SK-N-SH (cell line): ENCODE results near the gene DHX15. TPM values are rescaled to one million over a fixed set of nuclear protein-coding genes. Genes with fewer than 3 reads are reported as not detected.

Source experiments
- CTCF ChIA-PET: fragments of 300-600, 350-600 bp; formaldehyde crosslinking; extraction: SDS; loops from one replicate; lab custom pipeline; 2021; lab: Yijun Ruan, JAX
- POLR2A ChIA-PET: fragments of 350-600 bp; sonication (Branson Sonifier 250); formaldehyde crosslinking; extraction: SDS; loops from one replicate; lab custom pipeline; 2020; ENCODE audit warnings: antibody characterized with exemption, inconsistent platforms; lab: Yijun Ruan, JAX
- DNase-seq: peaks from one replicate; pipeline ENCODE4 v3.0.0; 2012
- H2AFZ ChIP-seq: fragments of 200-600 bp; sonication (generic); 2 replicates; pipeline ENCODE4 v1.8.1; 2016; ENCODE audit warnings: antibody characterized with exemption, mild to moderate bottlenecking, low read depth
- H3F3A ChIP-seq: fragments of 200-600 bp; sonication (generic); replicated peaks from 2 replicates; pipeline ENCODE3; 2016; ENCODE audit warnings: antibody characterized with exemption, mild to moderate bottlenecking; ENCODE audit not compliant: insufficient read depth
- H3K27ac ChIP-seq, 2 experiments: fragments of 200-500 bp in 1 of 2; fragments of 200-600 bp in 1 of 2; sonication (Bioruptor generic) in 1 of 2; sonication (generic), shearing (Covaris generic) in 1 of 2; 2 replicates each; pipeline versions ENCODE4 v1.5.1 to v1.6.1; 2014 to 2016; ENCODE audit warnings: low read depth in 2 of 2, inconsistent platforms in 1 of 2, low read length in 1 of 2, mild to moderate bottlenecking in 1 of 2, mixed read lengths in 1 of 2
- H3K27me3 ChIP-seq: fragments of 200-600 bp; sonication (generic), shearing (Covaris generic); 2 replicates; pipeline ENCODE4 v1.6.1; 2016; ENCODE audit warnings: mixed run types; ENCODE audit not compliant: insufficient read depth
- H3K36me3 ChIP-seq, 2 experiments: fragments of 200-500 bp in 1 of 2; fragments of 200-600 bp in 1 of 2; sonication (Bioruptor generic) in 1 of 2; sonication (generic) in 1 of 2; replicated peaks in 1 of 2; 2 replicates each; pipeline versions ENCODE3 to v1.5.1; 2014 to 2016; ENCODE audit warnings: low read length in 1 of 2, mild to moderate bottlenecking in 1 of 2; ENCODE audit not compliant: insufficient read depth in 2 of 2, control insufficient read depth in 1 of 2
- H3K4me1 ChIP-seq, 2 experiments: fragments of 200-500 bp in 1 of 2; fragments of 200-600 bp in 1 of 2; sonication (Bioruptor generic) in 1 of 2; sonication (generic), shearing (Covaris generic) in 1 of 2; 2 replicates each; pipeline versions ENCODE4 v1.5.1 to v1.6.1; 2014 to 2016; ENCODE audit warnings: low read depth in 1 of 2, low read length in 1 of 2, mixed run types in 1 of 2; ENCODE audit not compliant: insufficient read depth in 2 of 2, control insufficient read depth in 1 of 2
- H3K4me2 ChIP-seq: fragments of 200-600 bp; sonication (generic), shearing (Covaris generic); 2 replicates; pipeline ENCODE4 v1.6.1; 2017; ENCODE audit warnings: mixed run types
- H3K4me3 ChIP-seq, 2 experiments: fragments of 200-500 bp in 1 of 2; fragments of 200-600 bp in 1 of 2; sonication (Bioruptor generic) in 1 of 2; sonication (generic), shearing (Covaris generic) in 1 of 2; 2 replicates each; pipeline versions ENCODE4 v1.5.1 to v1.8.1; 2014 to 2016; ENCODE audit warnings: low read depth in 2 of 2, inconsistent platforms in 1 of 2, low read length in 1 of 2, mild to moderate bottlenecking in 1 of 2, mixed read lengths in 1 of 2, moderate library complexity in 1 of 2
- H3K79me2 ChIP-seq: fragments of 200-600 bp; sonication (generic); 2 replicates; pipeline ENCODE4 v1.8.1; 2017; ENCODE audit warnings: mild to moderate bottlenecking; ENCODE audit not compliant: insufficient read depth
- H3K9ac ChIP-seq: fragments of 200-600 bp; sonication (generic); 2 replicates; pipeline ENCODE4 v1.6.1; 2017; ENCODE audit warnings: mixed run types
- H3K9me2 ChIP-seq: fragments of 200-600 bp; sonication (generic); 2 replicates; pipeline ENCODE4 v1.6.1; 2017; ENCODE audit warnings: mixed run types
- H3K9me3 ChIP-seq: fragments of 200-600 bp; sonication (generic); 2 replicates; pipeline ENCODE4 v1.6.1; 2017; ENCODE audit warnings: mixed run types, mild to moderate bottlenecking, moderate library complexity
- H4K20me1 ChIP-seq: fragments of 200-600 bp; sonication (generic); 2 replicates; pipeline ENCODE4 v1.6.1; 2017; ENCODE audit warnings: mild to moderate bottlenecking, mixed run types; ENCODE audit not compliant: insufficient read depth
- CHD2 ChIP-seq: fragments of 150-350 bp; IDR thresholded peaks from 2 replicates; pipeline ENCODE4 v1.6.1; 2018; ENCODE audit warnings: low read length; ENCODE audit not compliant: partially characterized antibody
- FOXJ3 ChIP-seq: sonication (generic); formaldehyde crosslinking; IDR thresholded peaks from 2 replicates; pipeline ENCODE4 v1.5.1; 2020; ENCODE audit warnings: mild to moderate bottlenecking, missing genetic modification reagents
- GABPA ChIP-seq: IDR thresholded peaks from 2 replicates; pipeline ENCODE4 v1.4.0; 2012; ENCODE audit warnings: low read depth, mild to moderate bottlenecking
- IRF3 ChIP-seq: fragments of 150-350 bp; IDR thresholded peaks from 2 replicates; pipeline ENCODE4 v1.6.1; 2016; ENCODE audit warnings: mild to moderate bottlenecking, low read depth, low read length
- JUND ChIP-seq: IDR thresholded peaks from 2 replicates; pipeline ENCODE4 v1.4.0; 2012
- MAX ChIP-seq: IDR thresholded peaks from 2 replicates; pipeline ENCODE4 v1.4.0; 2012; ENCODE audit warnings: low read depth
- NFIC ChIP-seq: IDR thresholded peaks from 2 replicates; pipeline ENCODE4 v1.4.0; 2012; ENCODE audit warnings: borderline replicate concordance
- NRF1 ChIP-seq: IDR thresholded peaks from 2 replicates; pipeline ENCODE4 v1.6.1; 2012; ENCODE audit warnings: low read depth, mild to moderate bottlenecking, low read length
- POLR2AphosphoS5 ChIP-seq: IDR thresholded peaks from 2 replicates; pipeline ENCODE4 v1.6.1; 2012; ENCODE audit warnings: low read depth, low read length
- RAD21 ChIP-seq: IDR thresholded peaks from 2 replicates; pipeline ENCODE4 v1.6.1; 2012; ENCODE audit warnings: mild to moderate bottlenecking, low read length
- RCOR1 ChIP-seq: fragments of 150-350 bp; IDR thresholded peaks from 2 replicates; pipeline ENCODE4 v1.6.1; 2017; ENCODE audit warnings: antibody characterized with exemption, low read length
- RFX5 ChIP-seq: IDR thresholded peaks from 2 replicates; pipeline ENCODE4 v1.6.1; 2012; ENCODE audit warnings: mild to moderate bottlenecking, improper control_type of control experiment, low read length
- TAF1 ChIP-seq: IDR thresholded peaks from 2 replicates; pipeline ENCODE4 v1.6.1; 2012; ENCODE audit warnings: low read depth, mild to moderate bottlenecking, low read length, moderate library complexity, borderline replicate concordance
- TCF12 ChIP-seq: IDR thresholded peaks from 2 replicates; pipeline ENCODE4 v1.4.0; 2012
- TEAD4 ChIP-seq: IDR thresholded peaks from 2 replicates; pipeline ENCODE4 v1.4.0; 2012; ENCODE audit warnings: mild to moderate bottlenecking, borderline replicate concordance; ENCODE audit not compliant: insufficient read depth
- USF1 ChIP-seq: IDR thresholded peaks from 2 replicates; pipeline ENCODE4 v1.4.0; 2012; ENCODE audit warnings: low read depth, borderline replicate concordance
- WGBS: methylation state at CpG from one replicate; pipeline ENCODE4 v1.1.6; 2017; ENCODE audit warnings: low lambda C conversion rate; 5-methylcytosine and 5-hydroxymethylcytosine counted together
- polyA plus RNA-seq, 3 experiments: library from polyadenylated mRNA; depleted of rRNA; stranded (reverse); fragments of >200 nt; gene quantifications; 2 replicates each; pipeline ENCODE4 v1.2.3, GENCODE V29; 2012
- TF ChIP-seq, protein P1 (sequence below): IDR thresholded peaks from 2 replicates; pipeline ENCODE4; 2012

The DHX15 gene
- polyA plus RNA-seq, 1 of the 3 experiments (the other 2 are of a cell fraction): 63.3 TPM

GRCh38 chr4:24529555-24529954 lies 54.8 kb downstream of the DHX15 start:
- TF ChIP-seq USF1 (no peak), RFX5 (no peak), TCF12 (no peak), GABPA (no peak), NRF1 (no peak), RAD21 (no peak), FOXJ3 (no peak), TEAD4 (no peak), TAF1 (no peak), JUND (no peak), IRF3 (no peak), NFIC (no peak)
- TF ChIP-seq, protein P1, sequence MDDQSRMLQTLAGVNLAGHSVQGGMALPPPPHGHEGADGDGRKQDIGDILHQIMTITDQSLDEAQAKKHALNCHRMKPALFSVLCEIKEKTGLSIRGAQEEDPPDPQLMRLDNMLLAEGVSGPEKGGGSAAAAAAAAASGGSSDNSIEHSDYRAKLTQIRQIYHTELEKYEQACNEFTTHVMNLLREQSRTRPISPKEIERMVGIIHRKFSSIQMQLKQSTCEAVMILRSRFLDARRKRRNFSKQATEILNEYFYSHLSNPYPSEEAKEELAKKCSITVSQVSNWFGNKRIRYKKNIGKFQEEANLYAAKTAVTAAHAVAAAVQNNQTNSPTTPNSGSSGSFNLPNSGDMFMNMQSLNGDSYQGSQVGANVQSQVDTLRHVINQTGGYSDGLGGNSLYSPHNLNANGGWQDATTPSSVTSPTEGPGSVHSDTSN: no peak
- TF ChIP-seq, all 33 proteins: peak for 0
- H3K36me3 ChIP-seq: peaks cover 79 to 89% of the 10 kb centered on the region in 2 experiments
- H3K9me3 ChIP-seq: no peaks in the 10 kb centered on the region
- no peaks in the 10 kb centered on the region for H3K9me2 ChIP-seq
- no peak overlapping the region for H3K9ac ChIP-seq
- H3K27me3 ChIP-seq: no peaks in the 10 kb centered on the region
- 87% methylated on average over 2 of the region's 2 CpGs for WGBS
- H3K27ac ChIP-seq: no peak overlapping the region
- no peaks in the 10 kb centered on the region; a peak in 1 of 4 replicates for H3K4me1 ChIP-seq
- H2AFZ ChIP-seq: no peak overlapping the region
- H3K4me3 ChIP-seq: no peak overlapping the region
- peaks cover 9% of the 10 kb centered on the region; the same call in 1 of the 2 replicates for H4K20me1 ChIP-seq
- POLR2A ChIA-PET: no interaction called here
- peaks cover 12% of the 10 kb centered on the region for H3F3A ChIP-seq
- DNase-seq: no peak
- H3K4me2 ChIP-seq: no peak overlapping the region
- peaks cover 60% of the 10 kb centered on the region for H3K79me2 ChIP-seq
- CTCF ChIA-PET: no interaction called here

DNA sequence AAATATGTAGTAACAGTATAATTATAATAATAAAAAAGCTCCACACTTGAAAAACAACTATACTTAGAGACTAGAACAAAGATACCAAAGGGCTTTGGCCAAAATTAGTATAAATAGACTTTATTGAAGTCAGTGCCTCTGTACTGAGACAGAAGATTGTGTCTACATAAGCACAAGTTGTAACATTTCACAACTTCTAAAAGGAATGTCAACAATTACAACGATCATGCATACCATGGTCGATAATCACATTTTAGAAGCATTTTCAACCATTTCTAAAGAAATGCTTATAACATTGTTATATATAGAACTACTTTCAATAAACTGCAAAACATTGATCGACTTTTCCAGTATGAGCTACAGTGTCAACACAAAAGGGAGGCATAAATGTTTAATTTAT lies 57.0 kb downstream of the DHX15 start:
- H4K20me1 ChIP-seq: no peaks in the 10 kb centered on the region; the same call in 1 of the 2 replicates
- ChIA-PET CTCF (interaction anchor here (0.8 to 3.3 kb wide), 3 partner anchors 12 to 24 kb away, joined by 3 to 11 read pairs (median 7); no protein-coding TSS in a partner anchor), POLR2A (no interaction called here)
- no peaks in the 10 kb centered on the region for H3K9me2 ChIP-seq
- no peaks in the 10 kb centered on the region for H3K9me3 ChIP-seq
- H3K4me1 ChIP-seq: no peaks in the 10 kb centered on the region
- TF ChIP-seq NFIC (no peak), MAX (no peak), POLR2AphosphoS5 (no peak), RCOR1 (no peak), CHD2 (no peak)
- no peak overlapping the region for H3K9ac ChIP-seq
- peaks cover 12% of the 10 kb centered on the region for H3F3A ChIP-seq
- peaks cover 74 to 86% of the 10 kb centered on the region in 2 experiments for H3K36me3 ChIP-seq
- no peak overlapping the region for H3K27ac ChIP-seq
- no peaks in the 10 kb centered on the region for H3K27me3 ChIP-seq
- H3K4me2 ChIP-seq: no peak overlapping the region
- H3K79me2 ChIP-seq: peaks cover 61% of the 10 kb centered on the region
- H3K4me3 ChIP-seq: no peak overlapping the region
- 92% methylated on average over 3 of the region's 3 CpGs for WGBS
- H2AFZ ChIP-seq: no peak overlapping the region
- DNase-seq: no peak
